HG03039 (cell line): ENCODE measurements around the gene PTCH2.
"Not testable (repeated sequence)": the region's sequence is repeated elsewhere in the genome, so short reads cannot be mapped to it uniquely, and the experiment has no call there.

ENCODE experiments used
- ATAC-seq: cut with Tn5 transposase; IDR thresholded peaks from one replicate; pipeline ENCODE4 v1.9.1; 2021; ENCODE audit warnings: mild to moderate bottlenecking, moderate library complexity; ENCODE audit not compliant: unreplicated experiment

Gene PTCH2

DNA sequence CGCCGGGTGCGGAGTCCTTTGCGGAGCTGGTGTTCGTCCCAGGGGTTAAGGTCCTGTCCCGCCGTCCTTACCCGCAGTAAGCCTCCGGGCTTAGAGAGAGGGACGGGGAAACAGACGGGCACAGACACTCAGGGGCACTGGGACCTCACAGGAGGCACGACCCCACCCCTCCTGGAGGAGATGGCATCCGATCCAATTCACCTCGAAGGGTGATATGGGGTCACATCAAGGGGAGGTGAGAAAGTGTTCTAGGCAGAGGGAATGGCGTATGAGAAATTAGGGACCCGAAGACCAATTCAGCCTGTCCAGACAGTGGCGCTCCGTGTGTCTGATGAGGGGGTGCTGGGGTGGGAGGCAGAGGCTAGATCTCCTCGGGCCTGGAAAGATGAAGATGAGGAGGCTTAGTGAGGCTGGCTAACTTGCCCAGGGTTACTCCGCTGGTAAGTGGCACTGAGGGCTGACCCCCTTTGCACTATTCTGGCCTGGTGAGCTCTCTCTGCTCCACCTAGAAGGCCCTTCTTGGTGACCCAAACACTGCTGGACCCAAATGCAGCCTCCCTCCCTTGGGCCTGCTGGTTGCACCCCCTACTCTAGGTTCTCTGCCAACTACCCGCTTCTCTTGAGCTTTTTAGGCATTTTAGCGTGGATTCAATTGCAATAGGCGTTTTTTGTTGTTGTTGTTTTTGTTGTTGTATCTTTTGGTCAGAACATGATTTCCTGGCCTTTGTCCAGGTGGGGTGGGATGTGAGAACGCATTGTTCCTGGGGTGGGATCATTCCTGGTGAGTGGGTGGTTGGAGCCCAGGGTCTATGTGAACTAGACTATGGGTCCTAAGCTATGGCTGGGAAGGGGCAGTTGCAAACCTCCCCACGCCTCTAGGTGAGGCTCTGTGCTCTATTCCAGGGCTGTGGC is 22.5 kb downstream of the PTCH2 start:
- no peak for ATAC-seq

DNA sequence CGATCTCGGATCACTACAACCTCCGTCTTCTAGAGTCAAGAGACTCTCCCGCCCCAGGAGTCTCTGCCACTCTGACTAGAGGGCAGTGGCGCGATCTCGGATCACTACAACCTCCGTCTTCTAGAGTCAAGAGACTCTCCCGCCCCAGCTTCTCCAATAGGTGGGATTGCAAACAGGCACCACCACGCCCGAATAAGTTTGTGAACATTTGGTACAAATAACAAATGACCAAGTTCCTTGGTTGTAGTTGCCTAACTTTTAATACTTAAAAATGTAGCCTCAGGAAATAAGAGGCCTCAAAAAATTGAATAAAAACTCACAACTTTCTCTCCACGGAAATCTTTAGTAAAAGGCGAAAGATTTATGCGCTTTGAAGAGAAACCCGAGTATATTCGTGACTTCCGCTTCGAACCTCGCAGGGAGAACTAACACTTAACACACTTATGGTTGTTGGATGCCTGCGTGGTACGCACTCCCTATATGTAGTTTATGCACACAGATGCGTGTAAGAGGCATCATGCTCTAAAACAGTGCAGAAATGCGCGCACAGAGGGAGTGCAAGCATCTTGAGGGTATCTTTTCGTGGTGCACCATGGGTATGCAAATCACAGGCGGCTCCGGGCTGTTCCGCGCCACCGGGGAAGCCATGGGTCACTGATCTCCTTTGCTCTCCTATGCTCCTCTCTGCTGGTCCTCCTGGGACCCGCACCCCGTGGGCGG is 23.3 kb downstream of the PTCH2 start:
- peak; percentile 54 for ATAC-seq

DNA sequence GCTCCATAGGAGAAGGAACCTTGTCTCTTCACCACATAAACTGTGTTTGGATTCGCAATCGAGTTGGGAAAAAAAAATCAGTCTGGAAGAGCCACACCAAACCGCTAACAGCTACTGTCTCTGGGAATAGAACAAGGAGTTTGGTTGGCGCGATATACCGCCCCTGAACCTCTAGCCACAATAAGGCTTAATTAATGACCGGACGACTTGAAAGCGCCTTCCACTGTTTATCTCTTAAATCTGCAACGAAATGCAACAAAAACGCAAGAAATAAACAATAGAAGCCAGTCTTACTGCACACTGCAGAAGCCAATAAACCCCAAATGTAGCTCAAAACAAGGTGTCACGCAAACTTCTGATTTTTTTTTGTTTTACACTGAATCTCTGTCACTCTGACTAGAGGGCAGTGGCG is 23.9 kb downstream of the PTCH2 start:
- ATAC-seq, result no peak

DNA sequence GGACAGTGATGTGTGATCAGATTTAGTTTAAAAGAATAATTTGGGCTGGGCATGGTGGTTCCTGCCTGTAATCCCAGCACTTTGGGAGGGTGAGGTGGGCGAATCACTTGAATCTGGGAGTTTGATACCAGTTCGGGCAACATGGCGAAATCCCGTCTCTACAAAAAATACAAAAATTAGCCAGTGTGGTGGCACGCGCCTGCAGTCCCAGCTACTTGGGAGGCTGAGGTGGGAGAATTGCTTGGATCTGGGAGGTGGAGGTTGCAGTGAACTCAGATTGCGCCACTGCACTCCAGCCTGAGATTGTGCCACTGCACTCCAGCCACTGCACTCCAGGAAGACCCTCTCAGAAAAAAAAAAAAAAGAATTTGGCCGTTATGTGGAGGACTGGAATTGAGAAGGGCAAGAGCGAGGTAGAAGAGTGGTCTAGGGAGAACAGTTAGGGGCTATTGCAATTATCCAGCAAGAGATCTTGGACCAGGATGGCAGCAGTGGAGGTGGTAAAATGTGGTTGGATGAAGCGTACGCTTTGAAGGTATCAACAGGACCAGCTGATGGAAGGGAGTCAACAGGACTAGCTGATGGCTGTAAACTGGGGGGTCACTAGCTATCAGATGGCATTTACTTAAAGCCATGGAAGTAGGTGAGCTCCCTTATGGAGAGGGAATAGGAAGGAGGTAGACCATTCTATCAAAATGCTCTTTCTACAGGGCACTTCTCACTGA is 25.1 kb downstream of the PTCH2 start:
- no peak for ATAC-seq

DNA sequence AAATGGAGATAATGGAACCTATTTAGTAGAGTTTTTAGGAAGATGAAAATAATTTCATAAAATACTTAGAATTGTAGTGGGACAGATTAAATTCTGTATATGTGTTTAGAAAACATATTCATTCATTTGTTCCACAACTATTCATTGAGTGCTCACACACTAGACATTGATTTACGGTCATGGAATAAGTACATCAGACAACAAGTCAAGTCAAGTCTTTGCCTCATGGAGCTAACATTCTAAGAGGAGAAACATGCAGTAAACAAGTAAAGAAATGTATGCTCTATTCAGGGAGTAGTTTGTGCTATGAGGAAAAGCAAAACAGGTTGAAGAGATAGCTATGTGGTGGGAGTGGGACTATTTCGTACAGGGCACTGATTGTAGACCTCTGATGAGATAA is 25.7 kb downstream of the PTCH2 start:
- ATAC-seq, result no peak

DNA sequence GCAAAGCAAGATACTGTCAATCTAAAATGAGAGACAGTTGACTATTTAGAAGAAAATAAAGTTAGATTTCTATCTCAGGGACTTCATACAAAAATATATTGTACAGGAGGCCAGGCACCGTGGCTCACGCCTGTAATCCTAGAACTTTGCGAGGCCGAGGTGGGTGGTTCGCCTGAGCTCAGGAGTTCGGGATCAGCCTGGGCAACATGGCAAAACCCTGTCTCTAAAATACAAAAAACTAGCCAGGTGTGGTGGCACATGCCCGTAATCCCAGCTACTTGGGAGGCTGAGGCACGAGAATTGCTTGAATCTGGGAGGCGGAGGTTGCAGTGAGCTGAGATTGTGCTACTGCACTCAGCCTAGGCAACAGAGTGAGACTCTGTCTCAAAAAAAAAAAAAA is 27.1 kb downstream of the PTCH2 start:
- ATAC-seq, result not testable (repeated sequence)

DNA sequence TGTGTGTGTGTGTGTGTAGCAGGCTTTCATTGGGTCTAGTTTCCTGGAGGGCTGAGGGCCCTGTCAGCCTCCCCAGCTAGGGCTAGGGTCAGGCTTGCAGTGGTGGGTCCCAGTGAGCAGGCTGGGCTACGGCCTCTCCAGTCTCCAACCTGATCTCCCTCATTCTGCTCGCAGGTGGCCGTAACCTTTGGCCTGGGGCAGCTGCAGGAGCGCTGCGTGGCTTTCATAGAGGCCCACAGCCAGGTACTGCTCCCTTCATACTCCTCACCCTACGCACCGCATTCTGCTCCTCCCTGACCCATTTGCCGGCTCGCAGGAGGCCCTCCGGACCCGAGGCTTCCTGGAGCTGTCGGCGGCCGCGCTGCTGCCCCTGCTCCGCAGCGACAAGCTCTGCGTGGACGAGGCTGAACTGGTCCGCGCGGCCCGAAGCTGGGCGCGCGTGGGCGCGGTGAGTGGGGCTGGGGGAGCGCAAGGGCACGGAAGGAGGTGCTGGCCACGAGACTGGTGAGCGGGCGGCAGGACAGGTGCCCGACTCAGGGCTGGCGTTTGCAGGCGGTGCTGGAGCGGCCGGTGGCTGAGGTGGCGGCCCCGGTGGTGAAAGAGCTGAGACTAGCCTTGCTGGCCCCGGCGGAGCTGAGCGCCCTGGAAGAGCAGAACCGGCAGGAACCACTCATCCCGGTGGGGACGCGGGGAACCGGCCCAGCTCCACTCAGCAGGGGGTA is 30.1 kb downstream of the PTCH2 start:
- ATAC-seq, result no peak

DNA sequence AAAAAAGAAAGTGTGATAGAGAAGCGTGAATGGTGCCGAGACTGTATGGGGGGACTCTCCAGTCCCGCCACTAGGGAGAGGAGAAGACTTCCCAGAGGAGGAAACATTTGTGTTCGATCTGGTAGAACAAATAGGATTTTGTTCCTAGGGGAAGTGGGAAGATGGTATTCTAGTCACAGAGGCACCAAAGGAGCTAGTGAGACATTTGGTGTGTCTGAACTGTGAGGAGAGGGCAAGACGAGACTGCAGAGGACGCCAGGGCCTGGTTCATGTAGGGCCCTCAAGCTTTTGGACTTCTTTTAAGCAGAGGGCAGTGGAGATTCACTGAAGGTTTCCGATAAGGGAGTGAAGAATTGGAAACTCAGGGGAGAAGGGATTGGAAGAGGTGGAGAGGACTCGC is 31.8 kb downstream of the PTCH2 start:
- no peak for ATAC-seq

DNA sequence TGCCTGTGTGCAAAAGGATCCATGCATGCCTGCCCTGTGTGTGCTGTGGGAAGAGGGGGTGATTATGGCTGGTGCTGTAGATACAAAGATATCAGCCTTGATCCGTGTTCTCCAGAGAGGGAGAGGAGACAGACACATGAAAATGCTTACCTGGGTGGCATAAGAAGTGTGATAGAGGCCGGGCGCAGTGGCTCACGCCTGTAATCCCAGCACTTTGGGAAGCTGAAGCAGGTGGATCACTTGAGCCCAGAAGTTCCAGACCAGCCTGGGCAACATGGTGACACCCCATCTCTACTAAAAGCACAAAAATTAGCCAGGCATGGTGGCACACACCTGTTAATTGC is 32.3 kb downstream of the PTCH2 start:
- ATAC-seq, result not testable (repeated sequence)

DNA sequence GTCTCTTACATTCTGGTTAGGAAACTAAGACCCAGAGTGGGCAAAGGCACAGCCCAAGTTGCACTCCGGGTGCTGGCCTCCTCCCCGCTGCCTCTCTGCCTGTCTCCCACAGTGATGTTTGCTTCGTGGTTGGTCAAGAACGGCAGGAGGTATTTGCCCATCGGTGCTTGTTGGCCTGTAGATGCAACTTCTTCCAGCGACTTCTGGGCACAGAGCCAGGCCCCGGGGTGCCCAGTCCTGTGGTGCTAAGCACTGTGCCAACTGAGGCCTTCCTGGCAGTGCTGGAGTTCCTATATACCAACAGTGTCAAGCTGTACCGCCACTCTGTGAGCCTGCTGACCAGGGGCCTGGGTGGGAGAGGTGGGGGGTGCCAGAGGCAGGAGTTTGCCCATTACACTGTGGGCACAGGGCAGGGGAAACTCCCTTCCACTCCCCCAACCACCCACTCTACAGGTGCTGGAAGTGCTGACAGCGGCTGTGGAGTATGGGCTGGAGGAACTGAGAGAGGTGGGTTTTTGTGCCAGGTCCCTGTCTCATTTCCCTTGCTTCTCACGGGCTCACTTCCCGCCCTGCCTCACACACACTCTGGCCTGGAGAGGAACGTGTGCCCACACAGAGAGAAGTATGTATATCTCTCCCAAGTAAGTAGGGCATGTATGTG is 32.8 kb downstream of the PTCH2 start:
- ATAC-seq, result no peak

DNA sequence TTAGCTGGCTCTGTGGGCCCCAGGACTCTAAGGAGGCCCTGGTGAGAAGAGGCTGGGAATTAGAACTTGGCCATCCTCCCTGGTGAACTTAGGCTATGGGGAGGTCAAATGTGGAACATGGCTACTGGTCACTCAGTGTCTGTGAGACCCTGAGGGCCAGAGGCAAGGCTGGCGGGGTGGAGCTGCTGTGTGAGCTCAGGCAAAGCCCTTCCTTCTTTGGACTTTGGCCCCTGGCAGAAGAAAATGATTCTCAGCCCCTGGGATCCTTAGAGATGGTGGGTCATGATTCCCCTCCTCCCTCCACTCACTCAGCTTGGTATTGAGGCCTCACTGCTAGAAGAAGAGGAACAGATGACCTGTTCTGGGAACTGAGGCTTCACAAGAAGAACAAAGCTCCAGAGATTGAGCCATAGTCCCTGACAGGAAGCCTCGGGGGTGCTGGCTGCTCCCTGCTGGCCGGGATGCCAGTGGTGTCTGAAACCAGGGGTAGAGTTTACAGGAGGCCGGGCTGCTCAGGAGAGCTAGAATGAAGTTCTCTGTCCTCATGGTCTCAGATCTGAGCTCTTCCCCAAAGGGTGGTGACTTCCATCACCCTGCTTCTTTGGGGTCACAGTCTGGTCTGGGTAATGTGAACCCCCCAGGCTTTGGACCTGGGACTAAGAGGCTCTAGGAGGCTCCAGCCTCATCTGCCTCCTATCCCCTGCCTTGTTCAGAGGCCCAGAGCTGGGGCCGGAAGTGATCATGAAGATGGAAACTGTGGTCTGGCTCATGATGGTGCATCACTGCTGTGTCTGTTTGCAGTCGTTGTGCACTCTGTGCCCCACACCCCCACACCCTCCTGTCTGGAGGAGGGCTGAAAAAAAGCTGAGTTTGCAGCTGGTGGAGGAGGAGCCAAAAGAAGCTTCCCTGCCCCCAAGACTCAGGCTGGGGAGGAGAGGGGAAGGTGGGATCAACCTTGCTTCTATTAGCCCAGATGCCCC is 33.8 kb downstream of the PTCH2 start:
- peak; percentile 33 for ATAC-seq

DNA sequence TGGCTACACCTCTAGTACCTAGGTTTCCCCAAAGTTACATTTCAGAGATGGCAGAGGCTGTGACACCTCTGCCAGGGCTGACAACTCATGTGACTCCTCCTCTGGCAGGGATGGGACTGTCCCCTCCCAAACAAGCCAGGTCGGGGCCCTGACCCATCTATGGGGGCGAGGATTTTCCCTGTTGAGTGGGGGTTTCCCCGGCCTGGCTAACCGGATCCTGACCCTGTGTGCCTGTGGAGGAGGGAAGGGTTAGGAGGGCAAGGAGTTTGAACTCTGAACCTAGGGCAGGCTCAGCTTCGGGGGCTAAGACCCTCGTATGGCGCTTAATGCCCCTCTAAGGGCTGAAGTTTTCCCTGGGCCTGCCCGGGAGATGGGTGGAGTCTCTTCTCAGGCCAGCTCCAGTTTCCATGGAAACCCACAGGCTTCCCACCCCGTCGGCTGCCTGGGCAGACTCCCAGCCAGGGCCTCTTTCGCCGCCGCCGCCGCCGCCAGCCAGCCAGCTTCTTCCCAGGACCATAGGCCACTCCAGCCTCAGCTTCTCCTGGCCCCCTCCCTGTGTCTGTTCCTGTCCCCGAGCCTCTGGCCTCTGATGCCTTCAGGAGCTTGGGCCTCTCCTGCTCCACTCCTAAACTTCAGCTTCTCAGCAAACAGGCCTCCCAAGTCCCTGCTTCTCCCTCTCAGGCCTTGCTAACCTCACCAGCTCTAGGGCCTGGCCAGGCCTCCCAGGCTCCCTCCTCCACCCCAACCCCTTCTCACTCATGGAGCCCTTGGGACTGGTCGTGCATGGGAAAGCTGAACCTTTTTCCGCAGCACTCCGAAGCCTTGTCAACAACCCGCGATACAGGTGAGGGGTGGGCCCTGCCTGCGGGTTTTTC is 34.8 kb downstream of the PTCH2 start, which contains the start of gene BTBD19:
Gene BTBD19 (plus strand): TSS at position 461 of the 875 bp plus-strand sequence. CDS start 298 bp downstream, at position 759.
- peak; percentile 30 for ATAC-seq

DNA sequence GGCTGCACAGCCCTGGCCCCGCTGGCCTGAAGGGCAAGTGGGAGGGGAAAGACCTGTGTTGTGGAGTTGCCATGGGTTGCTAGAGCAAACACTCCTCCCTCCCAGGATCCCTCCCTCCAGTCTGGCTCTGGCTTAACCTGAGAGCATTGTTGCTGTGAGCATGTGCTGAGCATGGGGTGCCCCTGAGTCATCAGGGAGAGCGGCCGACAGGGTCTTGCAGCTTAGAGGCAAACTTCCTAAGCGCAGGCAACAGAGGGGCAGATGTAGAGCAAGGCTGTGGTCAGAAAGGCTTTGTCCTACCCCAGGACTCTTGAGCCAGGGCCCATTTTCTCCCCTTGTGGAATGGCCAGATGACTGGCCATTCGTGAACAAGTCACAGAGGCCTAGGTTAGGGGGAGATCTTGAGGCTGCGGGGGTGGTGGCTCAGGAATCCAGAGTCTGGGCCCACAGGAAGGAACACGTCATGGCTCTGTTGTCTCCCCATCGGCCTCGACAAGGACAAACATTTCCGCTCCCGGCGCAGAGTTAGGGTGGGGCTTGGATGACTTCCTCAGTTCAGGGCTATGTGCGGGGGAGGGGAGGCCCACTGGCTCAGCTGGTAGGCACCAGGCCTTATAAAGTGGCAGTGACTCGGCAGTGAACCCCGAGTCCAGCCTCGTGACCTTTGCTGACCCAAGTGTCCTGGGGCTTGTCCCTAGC is 35.5 kb downstream of the PTCH2 start:
- ATAC-seq, result peak; percentile 18

DNA sequence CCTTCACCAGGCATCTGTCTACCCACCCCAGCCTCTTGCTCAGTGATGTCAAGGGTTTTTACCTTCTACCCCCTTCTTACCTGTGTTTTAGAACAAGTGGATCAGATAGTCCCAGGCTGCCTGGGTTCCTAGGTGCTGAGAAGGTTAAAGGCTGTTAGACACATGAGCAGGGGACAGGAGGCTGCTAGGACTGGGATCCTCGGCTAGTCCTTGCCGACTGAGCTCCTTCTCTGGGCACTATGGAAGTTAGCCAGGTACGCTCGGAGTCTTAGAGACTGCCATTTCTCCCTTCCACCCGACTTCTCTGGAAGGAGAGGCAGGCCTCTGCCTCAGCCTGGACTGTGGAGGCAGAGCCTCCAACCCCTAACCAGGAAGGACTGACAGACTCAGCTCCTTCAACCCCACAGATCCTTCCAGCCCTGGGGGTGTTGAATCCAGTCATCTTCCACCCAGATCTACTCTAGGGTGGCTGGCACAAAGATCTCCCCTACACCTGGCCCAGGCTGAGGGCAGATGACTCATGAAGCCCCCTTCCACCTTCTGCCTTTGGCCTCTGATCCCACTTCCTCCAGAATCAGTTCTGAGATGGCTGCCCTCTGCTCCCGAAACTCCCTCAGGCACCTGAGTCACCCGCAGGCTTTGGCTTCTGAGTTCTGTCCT is 36.2 kb downstream of the PTCH2 start, which contains the start of gene DYNLT4:
Gene DYNLT4 (minus strand): TSS at position 648 of the 660 bp plus-strand sequence. CDS start 683 bp downstream, outside the sequence.
- ATAC-seq, result no peak

DNA sequence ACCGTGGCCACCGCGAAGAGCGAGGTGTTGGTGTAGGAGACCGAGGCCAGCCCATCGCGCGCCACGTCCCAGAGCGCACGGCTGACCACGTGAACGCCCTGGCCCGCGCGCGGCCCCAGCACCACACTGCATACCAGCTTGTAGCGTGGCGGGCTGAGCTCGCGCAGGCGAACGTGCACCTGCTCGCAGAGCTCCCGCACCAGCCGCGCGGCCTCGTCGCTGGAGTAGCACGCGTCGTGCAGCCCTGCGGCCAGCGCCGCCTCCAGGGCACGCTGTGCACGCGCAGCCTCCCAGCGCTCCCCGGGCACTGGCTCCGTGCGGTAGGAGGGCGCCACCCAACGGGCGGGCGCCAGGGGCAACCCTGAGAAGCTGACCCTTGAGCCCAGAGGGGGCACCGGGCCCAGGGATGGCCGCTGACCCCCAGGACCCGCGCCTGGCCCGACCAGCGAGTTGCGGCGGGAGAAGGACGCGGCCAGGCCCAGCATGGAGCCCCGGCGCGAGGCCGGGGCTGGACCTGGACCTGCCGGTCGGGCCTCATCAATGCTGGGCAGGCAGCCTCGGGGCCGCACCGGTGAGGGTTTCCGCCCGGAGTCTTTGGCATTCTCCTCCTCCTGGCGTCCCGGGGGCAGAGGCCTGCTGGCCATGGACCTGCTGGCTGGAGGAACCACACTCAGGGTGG is 36.9 kb downstream of the PTCH2 start:
- no peak for ATAC-seq

DNA sequence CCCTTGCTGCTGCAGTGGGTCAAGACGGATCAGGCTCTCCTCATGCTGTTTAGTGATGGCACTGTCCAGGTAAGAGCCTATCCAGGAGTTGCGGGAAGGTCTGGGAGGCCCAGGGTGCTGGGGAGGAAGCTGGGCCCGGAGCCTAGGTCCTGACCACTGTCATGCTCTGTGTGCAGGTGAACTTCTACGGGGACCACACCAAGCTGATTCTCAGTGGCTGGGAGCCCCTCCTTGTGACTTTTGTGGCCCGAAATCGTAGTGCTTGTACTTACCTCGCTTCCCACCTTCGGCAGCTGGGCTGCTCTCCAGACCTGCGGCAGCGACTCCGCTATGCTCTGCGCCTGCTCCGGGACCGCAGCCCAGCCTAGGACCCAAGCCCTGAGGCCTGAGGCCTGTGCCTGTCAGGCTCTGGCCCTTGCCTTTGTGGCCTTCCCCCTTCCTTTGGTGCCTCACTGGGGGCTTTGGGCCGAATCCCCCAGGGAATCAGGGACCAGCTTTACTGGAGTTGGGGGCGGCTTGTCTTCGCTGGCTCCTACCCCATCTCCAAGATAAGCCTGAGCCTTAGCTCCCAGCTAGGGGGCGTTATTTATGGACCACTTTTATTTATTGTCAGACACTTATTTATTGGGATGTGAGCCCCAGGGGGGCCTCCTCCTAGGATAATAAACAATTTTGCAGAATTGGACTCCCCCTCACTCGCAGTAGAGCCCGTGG is 37.6 kb downstream of the PTCH2 start:
- ATAC-seq, result no peak
